ENCODE measurements around the gene ITPR2. TPM values are rescaled to one million over a fixed set of nuclear protein-coding genes. Genes with fewer than 3 reads are reported as not detected.

ITPR2 gene
- total RNA-seq, 1 experiment from 2014 or later: 4.0 TPM

- BruUV-seq (replicated peaks): no TSS peak
- POLR2A ChIA-PET (ENCODE audit: unreplicated experiment): no interaction called here
- H3K9me3 ChIP-seq (ENCODE audit: low read length): no peaks in the 10 kb centered on the region
- CTCF ChIA-PET: no interaction called here
- H3K36me3 ChIP-seq (ENCODE audit: low read depth, low read length): no peaks in the 10 kb centered on the region
- no peak overlapping the region for H3K4me3 ChIP-seq (ENCODE audit: low read length)
- no peak overlapping the region for H3K27ac ChIP-seq (ENCODE audit: low read length)
- no peaks in the 10 kb centered on the region for H3K27me3 ChIP-seq (ENCODE audit: low read length)
- H3K9ac ChIP-seq (ENCODE audit: low read length): no peak overlapping the region
- peak; percentile 39 for DNase-seq
- peaks cover 38% of the 10 kb centered on the region for H3K4me1 ChIP-seq (ENCODE audit: insufficient read depth, low read length)
- no peak overlapping the region for H2AFZ ChIP-seq (ENCODE audit: low read length)
- H4K20me1 ChIP-seq (ENCODE audit: low read length): no peaks in the 10 kb centered on the region
- ATAC-seq: no peak
- H3K9me2 ChIP-seq (replicated peaks; ENCODE audit: low read length): no peaks in the 10 kb centered on the region
- intact Hi-C loops (cut with micrococcal nuclease): no loop called here
- no peak overlapping the region for H3K4me2 ChIP-seq (ENCODE audit: low read length)
- H3K79me2 ChIP-seq (ENCODE audit: low read length): no peaks in the 10 kb centered on the region
- TF ChIP-seq EZH2phosphoT487 (IDR thresholded peaks at IDR 0.05; ENCODE audit: borderline replicate concordance, low read length) (no peak), EZH2 (IDR thresholded peaks at IDR 0.05; ENCODE audit: low read length, unreplicated experiment) (no peak), CTCF (conservative IDR thresholded peaks at IDR 0.05; ENCODE audit: low read depth, low read length) (no peak)
- H3F3A ChIP-seq (ENCODE audit: low read length, unreplicated experiment): no peaks in the 10 kb centered on the region
Observed at GRCh38 chr12:26295001-26295400, 538.0 kb downstream of the ITPR2 start.

- no peak overlapping the region for H3K9ac ChIP-seq (ENCODE audit: low read length)
- BruUV-seq (replicated peaks): no TSS peak
- no peaks in the 10 kb centered on the region for H4K20me1 ChIP-seq (ENCODE audit: low read length)
- H3K27ac ChIP-seq (ENCODE audit: low read length): peak overlapping the region; percentile 38
- intact Hi-C loops (cut with micrococcal nuclease): no loop called here
- CTCF ChIA-PET: no interaction called here
- H3K27me3 ChIP-seq (ENCODE audit: low read length): no peaks in the 10 kb centered on the region
- H3K9me2 ChIP-seq (replicated peaks; ENCODE audit: low read length): no peaks in the 10 kb centered on the region
- H3K4me1 ChIP-seq (ENCODE audit: insufficient read depth, low read length): peaks cover 27% of the 10 kb centered on the region
- peak; percentile 73 for ATAC-seq
- POLR2A ChIA-PET (ENCODE audit: unreplicated experiment): no interaction called here
- TF ChIP-seq EZH2 (IDR thresholded peaks at IDR 0.05; ENCODE audit: low read length, unreplicated experiment) (no peak), CTCF (conservative IDR thresholded peaks at IDR 0.05; ENCODE audit: low read depth, low read length) (no peak), EZH2phosphoT487 (IDR thresholded peaks at IDR 0.05; ENCODE audit: borderline replicate concordance, low read length) (no peak)
- no peaks in the 10 kb centered on the region for H3K36me3 ChIP-seq (ENCODE audit: low read depth, low read length)
- no peak overlapping the region for H2AFZ ChIP-seq (ENCODE audit: low read length)
- no peak overlapping the region; the same call in 1 of the 2 replicates for H3K4me2 ChIP-seq (ENCODE audit: low read length)
- no peaks in the 10 kb centered on the region for H3K9me3 ChIP-seq (ENCODE audit: low read length)
- no peaks in the 10 kb centered on the region for H3F3A ChIP-seq (ENCODE audit: low read length, unreplicated experiment)
- no peak overlapping the region for H3K4me3 ChIP-seq (ENCODE audit: low read length)
- peak; percentile 94 for DNase-seq
- no peaks in the 10 kb centered on the region for H3K79me2 ChIP-seq (ENCODE audit: low read length)
Observed at GRCh38 chr12:26293612-26294011, 539.4 kb downstream of the ITPR2 start.

- no peaks in the 10 kb centered on the region for H3K9me2 ChIP-seq (replicated peaks; ENCODE audit: low read length)
- no peak overlapping the region for H3K9ac ChIP-seq (ENCODE audit: low read length)
- ChIA-PET CTCF (no interaction called here), POLR2A (ENCODE audit: unreplicated experiment) (no interaction called here)
- no peak overlapping the region for H2AFZ ChIP-seq (ENCODE audit: low read length)
- H3K4me1 ChIP-seq (ENCODE audit: insufficient read depth, low read length): peaks cover 20% of the 10 kb centered on the region
- peak overlapping the region; percentile 38; the same call in 1 of the 2 replicates for H3K27ac ChIP-seq (ENCODE audit: low read length)
- intact Hi-C loops (cut with micrococcal nuclease): no loop called here
- no TSS peak for BruUV-seq (replicated peaks)
- H3K36me3 ChIP-seq (ENCODE audit: low read depth, low read length): no peaks in the 10 kb centered on the region
- ATAC-seq (no peak), DNase-seq (peak; percentile 22)
- H3K4me3 ChIP-seq (ENCODE audit: low read length): no peak overlapping the region
- no peak overlapping the region for H3K4me2 ChIP-seq (ENCODE audit: low read length)
- no peaks in the 10 kb centered on the region for H3K79me2 ChIP-seq (ENCODE audit: low read length)
- no peaks in the 10 kb centered on the region for H3K27me3 ChIP-seq (ENCODE audit: low read length)
- no peaks in the 10 kb centered on the region for H3F3A ChIP-seq (ENCODE audit: low read length, unreplicated experiment)
- TF ChIP-seq EZH2phosphoT487 (IDR thresholded peaks at IDR 0.05; ENCODE audit: borderline replicate concordance, low read length) (no peak), CTCF (conservative IDR thresholded peaks at IDR 0.05; ENCODE audit: low read depth, low read length) (no peak), EZH2 (IDR thresholded peaks at IDR 0.05; ENCODE audit: low read length, unreplicated experiment) (no peak)
- H3K9me3 ChIP-seq (ENCODE audit: low read length): no peaks in the 10 kb centered on the region
- H4K20me1 ChIP-seq (ENCODE audit: low read length): no peaks in the 10 kb centered on the region
Observed at GRCh38 chr12:26292596-26292995, 540.4 kb downstream of the ITPR2 start.

Measured in PC-3 (cell line).